ENCODE measurements around the gene LUC7L. TPM values are rescaled to one million over a fixed set of nuclear protein-coding genes. Genes with fewer than 3 reads are reported as not detected.
"Not testable (repeated sequence)": the region's sequence is repeated elsewhere in the genome, so short reads cannot be mapped to it uniquely, and the experiment has no call there.

LUC7L gene
- polyA plus RNA-seq, 1 of the 3 experiments (the other 2 are of a cell fraction) = 97.7 TPM

DNA sequence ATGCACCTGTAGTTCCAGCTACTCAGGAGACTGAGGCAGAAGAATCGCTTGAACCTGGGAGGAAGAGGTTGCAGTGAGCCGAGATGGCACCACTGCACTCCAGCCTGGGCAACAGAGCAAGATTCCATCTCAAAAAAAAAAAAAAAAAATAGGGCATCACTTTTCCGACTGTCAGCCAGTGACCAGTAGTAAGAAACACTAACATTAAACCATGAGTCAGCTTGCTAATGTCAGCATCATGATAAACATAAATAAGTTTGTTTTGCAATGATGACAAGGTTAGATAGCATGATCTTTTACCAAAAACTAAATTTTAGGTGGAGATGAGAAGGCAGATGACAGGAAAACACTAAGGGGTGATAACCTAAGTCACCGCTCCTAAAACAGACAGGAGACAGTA is 19.9 kb downstream of the LUC7L start:
- CTCF ChIA-PET = interaction anchor here (1.8 to 4.8 kb wide), 2 partner anchors 144 to 153 kb away, joined by 6 to 17 read pairs; no protein-coding TSS in a partner anchor
- H3K4me3 ChIP-seq (ENCODE audit: low read depth in 2 of 2, low read length in 1 of 2); H3K4me2 ChIP-seq; H3K27me3 ChIP-seq (ENCODE audit: insufficient read depth); H3K27ac ChIP-seq (ENCODE audit: low read depth in 2 of 2, low read length in 1 of 2); POLR2A ChIA-PET; H3K9me3 ChIP-seq; H3K9me2 ChIP-seq; H3K4me1 ChIP-seq (ENCODE audit: control insufficient read depth in 1 of 2, insufficient read depth in 2 of 2, low read depth in 1 of 2, low read length in 1 of 2); H2AFZ ChIP-seq (ENCODE audit: low read depth); DNase-seq; H3K9ac ChIP-seq: not testable (repeated sequence)
- peaks cover 71% of the 10 kb centered on the region for H3K79me2 ChIP-seq (ENCODE audit: insufficient read depth)
- peaks cover 60% of the 10 kb centered on the region for H4K20me1 ChIP-seq (ENCODE audit: insufficient read depth)
- H3K36me3 ChIP-seq (replicated peaks in 1 of 2; ENCODE audit: control insufficient read depth in 1 of 2, insufficient read depth in 2 of 2, low read length in 1 of 2) = peaks cover 43 to 75% of the 10 kb centered on the region in 2 experiments
- peaks cover 12% of the 10 kb centered on the region for H3F3A ChIP-seq (replicated peaks; ENCODE audit: insufficient read depth)
- WGBS (ENCODE audit: low lambda C conversion rate) = 96% methylated on average over 4 of the region's 4 CpGs

DNA sequence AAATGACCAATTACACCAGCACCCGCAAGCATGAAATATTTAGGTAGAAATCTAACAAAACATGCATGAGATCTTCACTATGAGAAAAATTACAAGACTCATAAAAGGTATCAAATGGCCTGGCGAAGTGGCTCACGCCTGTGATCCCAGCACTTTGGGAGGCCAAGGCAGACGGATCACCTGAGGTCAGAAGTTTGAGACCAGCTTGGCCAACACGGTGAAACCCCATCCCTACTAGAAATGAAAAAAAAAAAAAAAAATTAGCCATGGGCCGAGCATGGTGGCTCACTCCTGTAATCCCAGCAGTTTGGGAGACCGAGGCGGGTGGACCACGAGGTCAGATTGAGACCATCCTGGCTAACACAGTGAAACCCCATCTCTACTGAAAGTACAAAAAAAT is 25.2 kb downstream of the LUC7L start:
- H3K9me3 ChIP-seq, POLR2A ChIA-PET: not testable (repeated sequence)

DNA sequence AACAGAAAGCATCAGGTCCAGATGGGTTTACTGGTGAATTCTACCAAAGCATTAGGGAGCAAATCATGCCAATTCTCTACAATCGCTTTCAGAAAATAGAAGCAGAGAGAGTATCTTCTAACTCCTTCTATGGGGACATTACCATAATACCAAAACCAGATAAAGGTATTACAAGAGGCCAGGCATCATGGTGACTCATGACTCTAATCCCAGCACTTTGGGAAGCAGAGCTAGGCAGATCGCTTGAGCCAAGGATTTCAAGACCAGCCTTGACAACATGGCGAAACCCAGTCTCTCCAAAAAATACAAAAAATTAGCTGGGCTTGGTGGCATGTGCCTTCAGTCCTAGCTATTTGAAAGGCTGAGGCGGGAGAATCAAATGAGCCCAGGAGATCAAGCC is 26.0 kb downstream of the LUC7L start:
- peaks cover 52% of the 10 kb centered on the region; the same call in 1 of the 2 replicates for H3K79me2 ChIP-seq (ENCODE audit: insufficient read depth)
- H3K9me3 ChIP-seq = no peaks in the 10 kb centered on the region
- H3K4me2 ChIP-seq = no peak overlapping the region
- H3K27ac ChIP-seq (ENCODE audit: low read depth in 2 of 2, low read length in 1 of 2) = no peak overlapping the region
- H2AFZ ChIP-seq (ENCODE audit: low read depth) = no peak overlapping the region
- no peaks in the 10 kb centered on the region for H3K9me2 ChIP-seq
- POLR2A ChIA-PET = no interaction called here
- H3K36me3 ChIP-seq (replicated peaks in 1 of 2; ENCODE audit: control insufficient read depth in 1 of 2, insufficient read depth in 2 of 2, low read length in 1 of 2) = peaks cover 55 to 79% of the 10 kb centered on the region in 2 experiments
- CTCF ChIA-PET = no interaction called here
- H3K27me3 ChIP-seq (ENCODE audit: insufficient read depth) = no peaks in the 10 kb centered on the region
- WGBS (ENCODE audit: low lambda C conversion rate) = 99% methylated on average over 4 of the region's 4 CpGs
- DNase-seq = no peak
- H3K4me3 ChIP-seq (ENCODE audit: low read depth in 2 of 2, low read length in 1 of 2) = no peak overlapping the region
- peaks cover 9% of the 10 kb centered on the region for H3F3A ChIP-seq (replicated peaks; ENCODE audit: insufficient read depth)
- TF ChIP-seq, protein P1, sequence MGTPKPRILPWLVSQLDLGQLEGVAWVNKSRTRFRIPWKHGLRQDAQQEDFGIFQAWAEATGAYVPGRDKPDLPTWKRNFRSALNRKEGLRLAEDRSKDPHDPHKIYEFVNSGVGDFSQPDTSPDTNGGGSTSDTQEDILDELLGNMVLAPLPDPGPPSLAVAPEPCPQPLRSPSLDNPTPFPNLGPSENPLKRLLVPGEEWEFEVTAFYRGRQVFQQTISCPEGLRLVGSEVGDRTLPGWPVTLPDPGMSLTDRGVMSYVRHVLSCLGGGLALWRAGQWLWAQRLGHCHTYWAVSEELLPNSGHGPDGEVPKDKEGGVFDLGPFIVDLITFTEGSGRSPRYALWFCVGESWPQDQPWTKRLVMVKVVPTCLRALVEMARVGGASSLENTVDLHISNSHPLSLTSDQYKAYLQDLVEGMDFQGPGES (IDR thresholded peaks at IDR 0.05; ENCODE audit: low read depth, low read length) = no peak
- TF ChIP-seq RCOR1 (IDR thresholded peaks at IDR 0.05; ENCODE audit: low read length) (no peak), MXI1 (IDR thresholded peaks at IDR 0.05; ENCODE audit: low read depth, low read length) (no peak), GATA2 (CRISPR knock-in tag; IDR thresholded peaks at IDR 0.05) (no peak), YY1 (IDR thresholded peaks at IDR 0.05; ENCODE audit: low read depth) (no peak), NFIC (IDR thresholded peaks at IDR 0.05; ENCODE audit: borderline replicate concordance) (no peak), FOSL2 (IDR thresholded peaks at IDR 0.05; ENCODE audit: borderline replicate concordance, low read depth) (no peak), SIN3A (IDR thresholded peaks at IDR 0.05; ENCODE audit: borderline replicate concordance, low read depth, low read length) (no peak), EP300 (IDR thresholded peaks at IDR 0.05; ENCODE audit: borderline replicate concordance in 1 of 2, low read depth in 1 of 2, low read length in 1 of 2) (no peak), POLR2AphosphoS5 (IDR thresholded peaks at IDR 0.05; ENCODE audit: low read depth, low read length) (no peak), GABPA (IDR thresholded peaks at IDR 0.05; ENCODE audit: low read depth) (no peak), TCF12 (IDR thresholded peaks at IDR 0.05) (no peak)
- TF ChIP-seq, protein P2, sequence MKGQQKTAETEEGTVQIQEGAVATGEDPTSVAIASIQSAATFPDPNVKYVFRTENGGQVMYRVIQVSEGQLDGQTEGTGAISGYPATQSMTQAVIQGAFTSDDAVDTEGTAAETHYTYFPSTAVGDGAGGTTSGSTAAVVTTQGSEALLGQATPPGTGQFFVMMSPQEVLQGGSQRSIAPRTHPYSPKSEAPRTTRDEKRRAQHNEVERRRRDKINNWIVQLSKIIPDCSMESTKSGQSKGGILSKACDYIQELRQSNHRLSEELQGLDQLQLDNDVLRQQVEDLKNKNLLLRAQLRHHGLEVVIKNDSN (IDR thresholded peaks at IDR 0.05; ENCODE audit: borderline replicate concordance, low read depth) = no peak
- TF ChIP-seq, protein P3, sequence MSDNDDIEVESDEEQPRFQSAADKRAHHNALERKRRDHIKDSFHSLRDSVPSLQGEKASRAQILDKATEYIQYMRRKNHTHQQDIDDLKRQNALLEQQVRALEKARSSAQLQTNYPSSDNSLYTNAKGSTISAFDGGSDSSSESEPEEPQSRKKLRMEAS (IDR thresholded peaks at IDR 0.05; ENCODE audit: low read depth) = no peak
- TF ChIP-seq, protein P4, sequence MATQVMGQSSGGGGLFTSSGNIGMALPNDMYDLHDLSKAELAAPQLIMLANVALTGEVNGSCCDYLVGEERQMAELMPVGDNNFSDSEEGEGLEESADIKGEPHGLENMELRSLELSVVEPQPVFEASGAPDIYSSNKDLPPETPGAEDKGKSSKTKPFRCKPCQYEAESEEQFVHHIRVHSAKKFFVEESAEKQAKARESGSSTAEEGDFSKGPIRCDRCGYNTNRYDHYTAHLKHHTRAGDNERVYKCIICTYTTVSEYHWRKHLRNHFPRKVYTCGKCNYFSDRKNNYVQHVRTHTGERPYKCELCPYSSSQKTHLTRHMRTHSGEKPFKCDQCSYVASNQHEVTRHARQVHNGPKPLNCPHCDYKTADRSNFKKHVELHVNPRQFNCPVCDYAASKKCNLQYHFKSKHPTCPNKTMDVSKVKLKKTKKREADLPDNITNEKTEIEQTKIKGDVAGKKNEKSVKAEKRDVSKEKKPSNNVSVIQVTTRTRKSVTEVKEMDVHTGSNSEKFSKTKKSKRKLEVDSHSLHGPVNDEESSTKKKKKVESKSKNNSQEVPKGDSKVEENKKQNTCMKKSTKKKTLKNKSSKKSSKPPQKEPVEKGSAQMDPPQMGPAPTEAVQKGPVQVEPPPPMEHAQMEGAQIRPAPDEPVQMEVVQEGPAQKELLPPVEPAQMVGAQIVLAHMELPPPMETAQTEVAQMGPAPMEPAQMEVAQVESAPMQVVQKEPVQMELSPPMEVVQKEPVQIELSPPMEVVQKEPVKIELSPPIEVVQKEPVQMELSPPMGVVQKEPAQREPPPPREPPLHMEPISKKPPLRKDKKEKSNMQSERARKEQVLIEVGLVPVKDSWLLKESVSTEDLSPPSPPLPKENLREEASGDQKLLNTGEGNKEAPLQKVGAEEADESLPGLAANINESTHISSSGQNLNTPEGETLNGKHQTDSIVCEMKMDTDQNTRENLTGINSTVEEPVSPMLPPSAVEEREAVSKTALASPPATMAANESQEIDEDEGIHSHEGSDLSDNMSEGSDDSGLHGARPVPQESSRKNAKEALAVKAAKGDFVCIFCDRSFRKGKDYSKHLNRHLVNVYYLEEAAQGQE (IDR thresholded peaks at IDR 0.05; ENCODE audit: low read depth, low read length) = no peak
- TF ChIP-seq, protein P5, sequence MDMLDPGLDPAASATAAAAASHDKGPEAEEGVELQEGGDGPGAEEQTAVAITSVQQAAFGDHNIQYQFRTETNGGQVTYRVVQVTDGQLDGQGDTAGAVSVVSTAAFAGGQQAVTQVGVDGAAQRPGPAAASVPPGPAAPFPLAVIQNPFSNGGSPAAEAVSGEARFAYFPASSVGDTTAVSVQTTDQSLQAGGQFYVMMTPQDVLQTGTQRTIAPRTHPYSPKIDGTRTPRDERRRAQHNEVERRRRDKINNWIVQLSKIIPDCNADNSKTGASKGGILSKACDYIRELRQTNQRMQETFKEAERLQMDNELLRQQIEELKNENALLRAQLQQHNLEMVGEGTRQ (IDR thresholded peaks at IDR 0.05; ENCODE audit: borderline replicate concordance, low read depth, low read length) = no peak
- no peak overlapping the region for H3K9ac ChIP-seq
- H3K4me1 ChIP-seq (ENCODE audit: control insufficient read depth in 1 of 2, insufficient read depth in 2 of 2, low read depth in 1 of 2, low read length in 1 of 2) = no peaks in the 10 kb centered on the region
- peaks cover 9% of the 10 kb centered on the region for H4K20me1 ChIP-seq (ENCODE audit: insufficient read depth)

More for the DNA sequence above, 25.2 kb downstream of the LUC7L start:
- H3K4me2 ChIP-seq; H3K4me1 ChIP-seq (ENCODE audit: control insufficient read depth in 1 of 2, insufficient read depth in 2 of 2, low read depth in 1 of 2, low read length in 1 of 2); H2AFZ ChIP-seq (ENCODE audit: low read depth); H3K27me3 ChIP-seq (ENCODE audit: insufficient read depth); DNase-seq; H3K9ac ChIP-seq; H3K4me3 ChIP-seq (ENCODE audit: low read depth in 2 of 2, low read length in 1 of 2); CTCF ChIA-PET; H3K9me2 ChIP-seq; H3F3A ChIP-seq (replicated peaks; ENCODE audit: insufficient read depth); H3K27ac ChIP-seq (ENCODE audit: low read depth in 2 of 2, low read length in 1 of 2): not testable (repeated sequence)
- 96% methylated on average over 9 of the region's 9 CpGs for WGBS (ENCODE audit: low lambda C conversion rate)
- H3K36me3 ChIP-seq (replicated peaks in 1 of 2; ENCODE audit: control insufficient read depth in 1 of 2, insufficient read depth in 2 of 2, low read length in 1 of 2) = peaks cover 52 to 78% of the 10 kb centered on the region in 2 experiments
- H3K79me2 ChIP-seq (ENCODE audit: insufficient read depth) = peaks cover 58% of the 10 kb centered on the region
- H4K20me1 ChIP-seq (ENCODE audit: insufficient read depth) = peaks cover 16% of the 10 kb centered on the region
